ENCODE measurements around the gene IL34. TPM values are rescaled to one million over a fixed set of nuclear protein-coding genes. Genes with fewer than 3 reads are reported as not detected.

Gene IL34
- total RNA-seq, 2 donors from 2014 or later = 2.9 to 16.6 TPM

- TF ChIP-seq POLR2AphosphoS5 (IDR thresholded peaks at IDR 0.05) (no peak), POLR2A (IDR thresholded peaks at IDR 0.05) (no peak), CTCF (IDR thresholded peaks at IDR 0.05) (no peak)
- H3K4me3 ChIP-seq = no peak overlapping the region
- no peaks in the 10 kb centered on the region for H3K9me3 ChIP-seq
- 73% methylated on average over 15 of the region's 17 CpGs for WGBS
- H3K36me3 ChIP-seq = no peaks in the 10 kb centered on the region
- DNase-seq (ENCODE audit: low spot score) = no peak
- no peaks in the 10 kb centered on the region for H3K27me3 ChIP-seq (replicated peaks; ENCODE audit: insufficient read depth)
- peak overlapping the region; percentile 46 to 72 for H3K27ac ChIP-seq
- intact Hi-C loops (cut with DNase I) = no loop called here
- peaks cover 21% of the 10 kb centered on the region for H3K4me1 ChIP-seq (replicated peaks)
These were observed 47.9 kb downstream of the IL34 start for GRCh38 chr16:70694088-70694867.

- intact Hi-C loops (cut with DNase I) = no loop called here
- DNase-seq (ENCODE audit: low spot score) = no peak
- no peaks in the 10 kb centered on the region for H3K36me3 ChIP-seq
- H3K27ac ChIP-seq = peak overlapping the region; percentile 11 to 46
- no peak for TF ChIP-seq POLR2AphosphoS5 (IDR thresholded peaks at IDR 0.05)
- TF ChIP-seq CTCF (IDR thresholded peaks at IDR 0.05) = no peak
- no peak for TF ChIP-seq POLR2A (IDR thresholded peaks at IDR 0.05)
- H3K4me1 ChIP-seq (replicated peaks) = peaks cover 21% of the 10 kb centered on the region
- no peak overlapping the region for H3K4me3 ChIP-seq
- no peaks in the 10 kb centered on the region for H3K27me3 ChIP-seq (replicated peaks; ENCODE audit: insufficient read depth)
- WGBS = 84% methylated on average over 4 of the region's 4 CpGs
- no peaks in the 10 kb centered on the region for H3K9me3 ChIP-seq
These were observed 48.5 kb downstream of the IL34 start for GRCh38 chr16:70694868-70695218.

- 51% methylated on average over 14 of the region's 14 CpGs for WGBS
- intact Hi-C loops (cut with DNase I) = no loop called here
- peak; percentile 20 for TF ChIP-seq POLR2AphosphoS5 (IDR thresholded peaks at IDR 0.05)
- TF ChIP-seq CTCF (IDR thresholded peaks at IDR 0.05) = peak in 1 of 4 experiments; percentile 43
- no peak for TF ChIP-seq POLR2A (IDR thresholded peaks at IDR 0.05)
- H3K36me3 ChIP-seq = no peaks in the 10 kb centered on the region
- no peak for DNase-seq (ENCODE audit: low spot score)
- H3K4me1 ChIP-seq (replicated peaks) = peaks cover 21% of the 10 kb centered on the region
- H3K9me3 ChIP-seq = no peaks in the 10 kb centered on the region
- peak overlapping the region; percentile 75 to 79 for H3K27ac ChIP-seq
- H3K4me3 ChIP-seq = no peak overlapping the region
- H3K27me3 ChIP-seq (replicated peaks; ENCODE audit: insufficient read depth) = no peaks in the 10 kb centered on the region
These were observed 49.1 kb downstream of the IL34 start for GRCh38 chr16:70695331-70696070.

- Histone ChIP-seq H3K4me3 (no peak overlapping the region), H3K27me3 (replicated peaks; ENCODE audit: insufficient read depth) (no peaks in the 10 kb centered on the region), H3K9me3 (no peaks in the 10 kb centered on the region), H3K4me1 (replicated peaks) (peaks cover 21% of the 10 kb centered on the region), H3K36me3 (no peaks in the 10 kb centered on the region), H3K27ac (peak overlapping the region; percentile 75 to 79)
- DNase-seq (ENCODE audit: low spot score) = no peak
- WGBS = 98% methylated on average over 8 of the region's 8 CpGs
- no peak for TF ChIP-seq CTCF (IDR thresholded peaks at IDR 0.05)
- TF ChIP-seq POLR2A (IDR thresholded peaks at IDR 0.05) = no peak
- no peak for TF ChIP-seq POLR2AphosphoS5 (IDR thresholded peaks at IDR 0.05)
- intact Hi-C loops (cut with DNase I) = no loop called here
These were observed 50.0 kb downstream of the IL34 start for GRCh38 chr16:70696355-70696754.

Data from prostate gland (tissue), 2 donors.